ENCODE data around the gene SLC16A7. TPM values are rescaled to one million over a fixed set of nuclear protein-coding genes. Genes with fewer than 3 reads are reported as not detected.

The SLC16A7 gene
- total and polyA plus RNA-seq, 2 of the 8 experiments (the other 6 are each of a cell fraction or from before 2014, with no cell fraction given): 0.74 to 4.3 TPM

GRCh38 chr12:59570145-59570544, 25.7 kb upstream of the SLC16A7 start:
- no peak overlapping the region for H2BK15ac ChIP-seq (ENCODE audit: low read length)
- no peak overlapping the region for H2AK5ac ChIP-seq (ENCODE audit: low read depth, low read length)
- H3K27me3 ChIP-seq (replicated peaks in 1 of 4; ENCODE audit: control insufficient read depth in 3 of 4, extremely low read depth in 1 of 4, insufficient read depth in 3 of 4, low read length in 3 of 4): no peaks in the 10 kb centered on the region
- no peak overlapping the region for H3K4me2 ChIP-seq (ENCODE audit: insufficient read depth in 1 of 2, low read depth in 2 of 2, low read length in 2 of 2)
- CTCF ChIA-PET (ENCODE audit: partially characterized antibody): no interaction called here
- no peaks in the 10 kb centered on the region for H3K36me3 ChIP-seq (ENCODE audit: control insufficient read depth in 2 of 4, insufficient read depth in 4 of 4, low read length in 3 of 4)
- no peak overlapping the region for H4K91ac ChIP-seq (replicated peaks; ENCODE audit: insufficient read length, low read length)
- no peak overlapping the region for H3K14ac ChIP-seq (ENCODE audit: insufficient read length)
- H2BK120ac ChIP-seq (replicated peaks; ENCODE audit: low read depth, low read length): no peak overlapping the region
- H3K27ac ChIP-seq (ENCODE audit: low read depth, low read length): no peak overlapping the region
- H2AFZ ChIP-seq (ENCODE audit: low read length): no peak overlapping the region
- H4K8ac ChIP-seq (ENCODE audit: extremely low read depth, insufficient read depth, low read length): no peak overlapping the region
- H3K9ac ChIP-seq (replicated peaks in 1 of 4; ENCODE audit: extremely low read depth in 1 of 4, low read depth in 3 of 4, low read length in 3 of 4): no peak overlapping the region
- DNase-seq (ENCODE audit: low read depth in 1 of 2, low spot score in 2 of 2) (no peak), FAIRE-seq (no peak)
- no peaks in the 10 kb centered on the region for H3K4me1 ChIP-seq (replicated peaks in 1 of 4; ENCODE audit: control insufficient read depth in 3 of 4, insufficient read depth in 4 of 4, low read length in 3 of 4)
- no peak for TF ChIP-seq EGR1 (IDR thresholded peaks at IDR 0.05; ENCODE audit: borderline replicate concordance, low read depth, low read length)
- TF ChIP-seq SIN3A (conservative IDR thresholded peaks at IDR 0.05 in 1 of 2, IDR thresholded peaks at IDR 0.05 in 1 of 2; ENCODE audit: low read depth in 1 of 2, low read length in 2 of 2): no peak
- TF ChIP-seq CTBP2 (IDR thresholded peaks at IDR 0.05; ENCODE audit: borderline replicate concordance, insufficient read depth, insufficient read length, low read length): no peak
- no peak for TF ChIP-seq BCL11A (IDR thresholded peaks at IDR 0.05; ENCODE audit: low read depth in 2 of 2, low read length in 2 of 2)
- TF ChIP-seq ZNF274 (IDR thresholded peaks at IDR 0.05; ENCODE audit: borderline replicate concordance, extremely low read depth, low read length): no peak
- no peak for TF ChIP-seq SIRT6 (IDR thresholded peaks at IDR 0.05; ENCODE audit: low read length)
- no peak for TF ChIP-seq RFX5 (IDR thresholded peaks at IDR 0.05; ENCODE audit: borderline replicate concordance, low read depth, low read length)
- TF ChIP-seq CTCF (IDR thresholded peaks at IDR 0.05; ENCODE audit: control extremely low read depth in 1 of 3, insufficient read depth in 1 of 3, low read depth in 1 of 3, low read length in 3 of 3): no peak
- TF ChIP-seq CEBPB (IDR thresholded peaks at IDR 0.05; ENCODE audit: low read depth, low read length): no peak
- no peak for TF ChIP-seq E2F6 (IDR thresholded peaks at IDR 0.05)
- no peak overlapping the region for H2BK5ac ChIP-seq (ENCODE audit: low read depth, low read length)
- no peaks in the 10 kb centered on the region for H3K79me2 ChIP-seq (ENCODE audit: control insufficient read depth in 1 of 2, insufficient read depth in 2 of 2, low read length in 2 of 2)
- H3K56ac ChIP-seq (replicated peaks; ENCODE audit: insufficient read length, low read depth, low read length): no peak overlapping the region
- no peak overlapping the region for H3K18ac ChIP-seq (ENCODE audit: extremely low read depth, low read length)
- no peaks in the 10 kb centered on the region for H4K20me1 ChIP-seq (replicated peaks in 1 of 2; ENCODE audit: control insufficient read depth in 1 of 2, insufficient read depth in 2 of 2, low read length in 2 of 2)
- no peak overlapping the region for H3K4me3 ChIP-seq (ENCODE audit: extremely low read depth in 1 of 4, insufficient read depth in 2 of 4, low read depth in 3 of 4, low read length in 4 of 4)
- no peak overlapping the region for H3K23ac ChIP-seq (ENCODE audit: insufficient read length)
- H2BK12ac ChIP-seq (ENCODE audit: low read depth, low read length): no peak overlapping the region
- POLR2A ChIA-PET (ENCODE audit: partially characterized antibody): no interaction called here
- H3K4ac ChIP-seq (replicated peaks; ENCODE audit: insufficient read length, low read depth, low read length): no peak overlapping the region
- no peaks in the 10 kb centered on the region for H3K79me1 ChIP-seq (ENCODE audit: low read depth, low read length)
- no peaks in the 10 kb centered on the region for H3K9me3 ChIP-seq (ENCODE audit: insufficient read depth in 2 of 2, low read depth in 1 of 2, low read length in 1 of 2)
- no peaks in the 10 kb centered on the region for H3K23me2 ChIP-seq (ENCODE audit: low read depth, low read length)
- WGBS, 2 experiments (ENCODE audit: extremely low coverage in 1 of 2, insufficient coverage in 1 of 2, insufficient read length in 1 of 2, insufficient replicate concordance in 2 of 2, low coverage in 1 of 2, low lambda C conversion rate in 2 of 2, missing lambda C conversion rate in 1 of 2): 90% methylated on average over 5 of the region's 5 CpGs; no CpG with 5 or more reads in 1 of the 2 experiments
- no peak overlapping the region for H2BK20ac ChIP-seq (ENCODE audit: low read length)
- H4K5ac ChIP-seq (ENCODE audit: insufficient read length, low read depth, low read length): no peak overlapping the region

Data from H1 (cell line).